GM19397 (cell line): ENCODE results near the gene ENO2.
"Not testable (repeated sequence)": the region's sequence is repeated elsewhere in the genome, so short reads cannot be mapped to it uniquely, and the experiment has no call there.

Source experiments
- ATAC-seq: cut with Tn5 transposase; IDR thresholded peaks from one replicate; pipeline ENCODE4 v1.9.1; 2021; ENCODE audit warnings: mild to moderate bottlenecking, moderate library complexity; ENCODE audit not compliant: unreplicated experiment

Gene ENO2

DNA sequence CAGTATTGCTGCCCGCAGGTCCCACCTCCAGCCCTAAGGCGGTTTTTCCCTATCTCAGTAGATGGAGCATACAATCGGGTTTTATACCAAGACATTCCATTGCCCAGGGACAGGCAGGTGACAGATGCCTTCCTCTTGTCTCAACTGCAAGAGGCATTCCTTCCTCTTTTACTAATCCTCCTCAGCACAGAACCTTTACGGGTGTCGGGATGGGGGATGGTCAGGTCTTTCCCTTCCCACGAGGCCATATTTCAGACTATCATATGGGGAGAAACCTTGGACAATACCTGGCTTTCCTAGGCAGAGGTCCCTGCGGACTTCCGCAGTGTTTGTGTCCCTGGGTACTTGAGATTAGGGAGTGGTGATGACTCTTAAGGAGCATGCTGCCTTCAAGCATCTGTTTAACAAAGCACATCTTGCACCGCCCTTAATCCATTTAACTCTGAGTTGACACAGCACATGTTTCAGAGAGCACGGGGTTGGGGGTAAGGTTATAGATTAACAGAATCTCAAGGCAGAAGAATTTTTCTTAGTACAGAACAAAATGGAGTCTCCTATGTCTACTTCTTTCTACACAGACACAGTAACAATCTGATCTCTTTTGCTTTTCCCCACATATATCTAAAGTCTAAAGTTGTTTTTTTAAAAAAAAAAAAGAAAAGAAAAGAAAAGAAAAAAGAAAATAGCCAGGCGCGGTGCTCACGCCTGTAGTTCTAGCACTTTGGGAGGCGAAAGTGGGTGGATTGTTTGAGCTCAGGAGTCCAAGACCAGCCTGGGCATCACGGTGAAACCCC lies 28.0 kb upstream of the ENO2 start:
- not testable (repeated sequence) for ATAC-seq

DNA sequence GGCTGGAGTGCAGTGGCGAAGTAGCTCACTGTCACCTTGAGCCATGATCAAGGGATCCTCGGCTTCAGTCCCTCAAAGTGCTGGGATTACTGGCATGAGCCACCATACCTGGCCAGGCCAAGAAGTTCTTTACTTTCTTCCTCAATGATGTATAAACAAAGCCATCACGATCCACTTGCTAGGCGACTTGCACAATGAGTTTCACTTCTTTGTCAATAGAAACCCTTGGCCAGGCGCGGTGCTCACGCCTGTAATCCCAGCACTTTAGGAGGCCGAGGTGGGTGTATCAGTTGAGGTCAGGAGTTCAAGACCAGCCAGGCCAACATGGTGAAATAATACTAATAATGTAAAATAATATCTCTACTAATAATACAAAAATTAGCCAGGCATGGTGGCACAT lies 26.9 kb upstream of the ENO2 start:
- ATAC-seq = no peak

DNA sequence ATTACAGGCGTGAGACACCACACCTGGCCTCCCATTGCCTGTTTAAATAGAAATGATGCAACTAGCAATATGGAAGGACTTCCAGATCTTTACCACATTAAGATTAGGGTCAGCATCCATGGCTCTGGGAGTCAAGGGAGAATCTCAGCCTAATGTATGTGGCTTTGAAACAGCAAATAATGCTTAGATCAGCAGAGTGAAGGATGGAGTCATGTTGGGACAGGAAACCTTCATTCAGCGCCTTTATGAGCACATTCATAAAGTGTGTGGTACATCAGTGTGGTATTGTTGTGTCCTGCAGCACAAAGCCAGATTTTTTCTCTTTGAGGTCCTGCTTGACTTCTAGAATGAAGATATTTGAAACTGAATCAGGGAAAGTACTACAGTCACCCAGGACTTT lies 26.0 kb upstream of the ENO2 start:
- ATAC-seq = no peak

DNA sequence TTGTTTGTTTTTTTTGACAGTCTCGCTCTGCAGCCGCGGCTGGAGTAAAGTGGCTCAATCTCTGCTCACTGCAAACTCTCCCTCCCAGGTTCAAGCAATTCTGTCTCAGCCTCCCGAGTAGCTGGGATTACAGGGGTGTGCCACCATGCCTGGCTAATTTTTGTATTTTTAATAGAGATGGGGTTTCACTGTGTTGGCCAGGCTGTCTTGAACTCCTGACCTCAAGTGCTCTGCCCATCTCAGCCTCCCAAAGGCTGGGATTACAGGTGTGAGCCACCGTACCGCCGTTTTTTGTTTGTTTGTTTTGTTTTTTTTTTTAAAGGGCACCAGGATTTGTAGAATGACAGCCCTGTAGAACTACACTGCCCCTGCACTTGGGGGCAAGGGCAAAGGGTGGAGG lies 25.6 kb upstream of the ENO2 start:
- not testable (repeated sequence) for ATAC-seq

DNA sequence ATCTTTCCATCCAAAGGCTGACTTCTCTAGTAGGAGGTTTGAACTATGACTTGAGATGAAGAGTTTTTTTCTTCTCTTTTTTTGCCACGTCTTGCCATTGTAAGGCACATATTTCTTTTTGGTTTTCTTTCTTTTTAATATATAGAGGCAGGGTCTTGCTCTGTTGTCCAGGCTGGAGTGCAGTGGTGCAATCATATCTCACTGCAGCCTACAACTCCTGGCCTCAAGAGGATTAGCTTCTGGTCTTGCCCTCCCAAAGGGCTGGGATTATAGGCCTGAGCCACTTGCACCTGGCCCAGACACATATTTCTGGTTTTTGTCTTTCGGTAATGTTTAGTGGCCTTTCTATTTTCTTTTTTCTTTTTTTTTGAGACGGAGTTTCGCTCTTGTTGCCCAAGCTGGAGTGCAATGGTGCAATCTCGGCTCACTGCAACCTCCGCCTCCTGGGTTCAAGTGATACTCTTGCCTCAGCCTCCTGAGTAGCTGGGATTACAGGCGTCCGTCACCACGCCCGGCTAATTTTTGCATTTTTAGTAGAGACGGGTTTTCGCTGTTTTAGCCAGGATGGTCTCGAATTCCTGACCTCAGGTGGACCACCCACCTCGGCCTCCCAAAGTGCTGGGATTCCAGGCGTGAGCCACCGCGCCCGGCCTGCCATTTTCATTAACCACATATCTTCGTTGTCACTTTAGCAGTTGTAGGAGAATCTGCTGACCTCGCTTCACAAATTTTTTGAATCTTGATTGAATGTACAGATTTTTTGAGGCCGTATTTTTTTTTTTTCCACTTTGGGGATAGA lies 24.4 kb upstream of the ENO2 start:
- not testable (repeated sequence) for ATAC-seq

DNA sequence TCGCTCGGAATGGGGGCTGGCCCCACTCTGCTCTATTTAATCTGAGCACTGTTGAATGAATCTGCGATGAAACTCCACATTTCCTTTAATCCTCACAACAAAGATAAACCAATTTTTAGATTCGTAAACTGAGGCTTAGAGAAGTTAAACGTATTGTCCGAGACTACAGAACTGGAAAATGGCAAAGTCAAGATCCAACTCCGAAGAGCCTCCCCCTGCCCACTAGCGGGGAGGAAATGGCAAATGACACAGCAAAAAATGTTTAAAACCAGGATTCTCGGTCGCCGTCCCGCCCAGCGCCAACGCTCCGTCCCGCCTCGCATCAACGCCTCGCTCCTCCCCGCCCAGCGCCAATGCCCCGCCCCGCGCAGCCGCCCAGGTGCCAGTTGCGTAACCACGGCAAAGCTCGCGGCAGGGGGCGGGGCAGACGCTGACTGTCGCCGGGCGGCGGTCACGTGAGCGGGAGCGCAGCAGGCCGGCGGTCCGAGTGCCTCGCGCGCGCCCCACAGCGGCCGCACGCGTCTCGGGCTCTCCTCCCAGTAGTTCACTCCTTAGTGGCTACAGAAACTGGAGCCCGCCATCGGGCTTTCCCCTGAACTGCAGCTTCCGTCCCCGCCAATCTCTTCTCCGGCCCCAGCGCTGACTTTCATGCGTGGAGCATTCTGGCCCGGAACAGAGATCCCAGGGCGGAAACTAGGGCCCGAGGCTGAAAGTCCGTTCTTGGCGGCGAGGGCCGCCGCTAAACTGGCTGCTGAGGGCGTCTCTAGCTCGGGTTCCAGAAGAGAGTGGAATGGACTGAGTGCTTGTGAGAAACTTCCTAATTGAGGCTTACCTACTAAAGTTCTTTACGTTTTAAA lies 23.4 kb upstream of the ENO2 start:
- peak; percentile 93 for ATAC-seq

DNA sequence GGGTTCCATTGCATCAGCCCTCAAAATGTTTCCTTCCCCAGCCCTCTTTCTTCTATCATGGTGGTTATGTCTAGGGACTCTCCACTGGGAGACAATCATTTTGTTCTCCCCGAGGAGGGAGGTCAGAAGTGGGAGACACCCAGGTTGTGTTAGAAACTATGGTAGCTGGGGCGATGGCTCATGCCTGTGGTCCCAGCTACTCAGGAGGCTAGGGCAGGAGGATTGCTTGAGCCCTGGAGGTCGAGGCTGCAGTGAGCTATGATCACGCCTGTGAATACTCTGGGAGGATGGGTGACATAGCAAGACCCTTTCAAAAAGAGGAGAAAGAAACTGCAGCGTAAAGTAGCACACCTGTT lies 22.8 kb upstream of the ENO2 start:
- no peak for ATAC-seq

DNA sequence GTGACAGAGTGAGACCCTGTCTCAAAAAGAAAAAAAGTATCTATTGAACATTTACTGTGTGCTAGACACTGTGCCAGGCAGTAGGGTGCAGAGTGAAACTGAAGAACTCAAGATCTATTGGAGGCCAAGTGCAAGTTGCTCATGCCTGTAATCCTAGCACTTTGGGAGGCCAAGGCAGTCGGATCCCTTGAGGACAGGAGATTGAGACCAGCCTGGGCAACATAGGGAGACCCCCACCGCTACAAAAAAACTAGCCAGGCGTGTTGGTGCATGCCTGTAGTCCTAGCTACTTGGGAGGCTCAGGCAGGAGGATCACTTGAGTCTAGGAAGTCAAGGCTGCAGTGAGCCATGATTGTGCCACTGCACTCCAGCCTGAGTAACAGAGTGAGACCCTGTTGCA lies 21.7 kb upstream of the ENO2 start:
- not testable (repeated sequence) for ATAC-seq

DNA sequence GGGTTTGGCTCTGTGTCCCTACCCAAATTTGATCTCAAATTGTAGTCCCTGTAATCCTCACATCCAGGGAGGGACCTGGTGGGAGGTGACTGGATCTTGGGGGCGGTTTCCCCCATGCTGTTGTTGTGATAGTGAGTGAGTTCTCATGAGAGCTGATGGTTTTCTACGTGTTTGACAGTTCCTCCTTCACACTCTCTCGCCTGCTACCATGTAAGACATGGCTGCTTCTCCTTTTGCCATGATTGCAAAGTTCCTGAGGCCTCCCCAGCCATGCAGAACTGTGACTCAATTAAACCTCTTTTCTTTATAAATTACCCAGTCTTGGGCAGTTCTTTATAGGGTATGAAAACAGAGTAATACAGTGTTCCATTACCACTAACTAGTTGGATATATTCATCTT lies 20.1 kb upstream of the ENO2 start:
- ATAC-seq = no peak

DNA sequence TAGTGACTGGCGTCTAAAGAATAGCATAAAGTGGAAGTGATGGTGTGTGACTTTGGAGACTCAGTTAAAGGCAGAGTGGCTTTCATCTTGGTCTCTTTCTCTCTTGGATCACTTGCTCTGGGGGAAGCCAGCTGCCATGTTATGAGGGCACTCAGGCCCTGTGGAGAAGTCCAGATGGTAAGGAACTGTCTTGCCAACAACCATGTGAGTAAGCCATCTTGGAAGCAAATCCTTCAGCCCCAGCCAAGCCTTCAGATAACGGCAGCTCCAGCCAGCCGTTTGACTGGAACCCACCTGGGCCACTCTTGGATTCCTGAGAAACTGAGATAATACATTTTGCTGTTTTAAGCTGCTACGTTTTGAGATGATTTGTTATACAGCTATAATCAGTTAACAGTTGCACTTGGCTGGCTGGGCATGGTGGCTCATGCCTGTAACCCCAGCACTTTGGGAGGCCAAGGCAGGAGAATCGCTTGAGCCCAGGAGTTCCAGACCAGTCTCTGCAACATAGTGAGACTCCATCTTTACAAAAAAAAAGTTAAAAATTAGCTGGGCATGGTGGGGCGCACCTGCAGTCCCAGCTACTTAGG lies 17.4 kb upstream of the ENO2 start:
- no peak for ATAC-seq

DNA sequence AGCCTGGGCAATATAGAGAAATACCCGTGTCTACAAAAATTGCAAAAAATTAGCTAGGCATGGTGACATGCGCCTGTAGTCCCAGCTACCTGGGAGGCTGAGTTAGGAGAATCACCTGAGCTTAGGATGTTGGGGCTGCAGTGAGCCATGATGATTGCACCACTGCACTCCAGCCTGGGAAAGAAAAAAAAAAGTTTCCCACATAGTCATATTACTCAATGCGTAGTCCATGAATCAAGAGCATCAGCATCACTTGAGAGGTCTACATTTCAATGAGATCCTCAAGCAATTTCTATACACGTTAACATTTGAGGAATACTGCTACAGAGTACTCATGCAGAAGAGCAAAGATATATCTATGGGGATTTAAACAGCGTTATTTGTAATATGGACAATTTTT lies 15.0 kb upstream of the ENO2 start:
- no peak for ATAC-seq

DNA sequence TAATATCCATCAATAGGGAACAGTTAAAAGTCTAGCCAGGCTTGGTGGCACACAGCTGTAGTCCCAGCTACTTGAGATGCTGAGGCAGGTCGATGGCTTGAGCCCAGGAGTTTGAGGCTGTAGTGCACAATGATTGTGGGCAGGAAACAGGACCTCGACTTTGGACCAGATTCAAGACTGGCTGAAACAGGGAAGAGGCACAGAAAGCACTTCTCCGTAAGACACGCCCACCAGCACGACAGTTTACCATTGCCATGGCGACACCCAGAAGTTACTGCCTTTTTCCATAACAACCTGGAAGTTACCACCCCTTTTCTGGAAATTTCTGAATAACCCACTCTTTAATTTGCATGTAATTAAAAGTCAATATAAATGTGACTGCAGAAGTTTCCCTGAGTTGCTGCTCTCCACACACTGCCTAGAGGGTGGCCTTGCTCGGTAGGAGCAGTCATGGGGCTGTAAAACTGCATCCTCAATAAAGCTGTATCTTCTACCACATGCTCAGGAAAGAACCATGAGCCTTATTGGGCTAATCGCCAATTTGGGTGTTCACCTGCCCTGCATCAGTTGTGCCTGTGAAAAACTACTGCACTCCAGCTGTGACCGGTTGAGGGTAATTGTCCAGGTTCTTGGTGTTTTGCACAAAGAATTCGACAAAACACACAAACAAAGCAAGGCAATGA lies 14.4 kb upstream of the ENO2 start:
- no peak for ATAC-seq

DNA sequence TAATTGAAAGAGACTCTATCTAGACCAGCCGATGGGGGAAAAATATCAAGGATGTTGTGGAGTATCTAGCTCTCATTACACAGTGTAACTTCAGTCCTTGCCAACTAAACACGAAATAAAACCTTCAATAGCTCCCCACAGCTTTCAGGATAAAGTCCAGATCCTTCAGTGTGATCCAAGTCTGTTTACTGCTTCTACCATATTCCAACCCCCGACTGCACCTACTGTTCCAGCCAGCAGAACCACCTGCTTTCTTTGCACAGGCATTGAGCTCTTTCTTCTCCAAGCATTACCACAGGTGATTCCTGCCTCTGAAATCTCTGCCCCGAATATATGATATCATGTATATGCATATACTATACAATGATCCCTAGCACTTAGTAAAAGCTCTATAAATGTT lies 11.9 kb upstream of the ENO2 start:
- ATAC-seq = no peak

DNA sequence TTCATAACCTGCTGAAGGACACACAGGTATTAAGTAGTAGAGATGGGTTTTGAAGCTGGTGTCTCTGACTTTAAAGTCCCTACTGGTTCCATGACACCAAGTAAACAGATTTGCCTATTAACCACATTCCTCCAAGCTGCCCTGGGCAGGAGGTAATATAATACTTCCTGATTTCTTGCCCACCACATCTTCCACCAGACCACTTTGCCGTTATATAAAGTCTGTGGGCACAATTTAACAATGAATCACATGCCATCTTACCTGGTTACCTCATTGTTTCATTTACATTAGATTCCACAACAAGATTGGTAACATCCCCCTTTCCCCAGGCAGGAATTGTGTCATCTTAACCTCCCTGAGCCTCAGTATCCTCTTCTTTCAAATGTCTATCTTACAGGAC lies 10.7 kb upstream of the ENO2 start:
- no peak for ATAC-seq

DNA sequence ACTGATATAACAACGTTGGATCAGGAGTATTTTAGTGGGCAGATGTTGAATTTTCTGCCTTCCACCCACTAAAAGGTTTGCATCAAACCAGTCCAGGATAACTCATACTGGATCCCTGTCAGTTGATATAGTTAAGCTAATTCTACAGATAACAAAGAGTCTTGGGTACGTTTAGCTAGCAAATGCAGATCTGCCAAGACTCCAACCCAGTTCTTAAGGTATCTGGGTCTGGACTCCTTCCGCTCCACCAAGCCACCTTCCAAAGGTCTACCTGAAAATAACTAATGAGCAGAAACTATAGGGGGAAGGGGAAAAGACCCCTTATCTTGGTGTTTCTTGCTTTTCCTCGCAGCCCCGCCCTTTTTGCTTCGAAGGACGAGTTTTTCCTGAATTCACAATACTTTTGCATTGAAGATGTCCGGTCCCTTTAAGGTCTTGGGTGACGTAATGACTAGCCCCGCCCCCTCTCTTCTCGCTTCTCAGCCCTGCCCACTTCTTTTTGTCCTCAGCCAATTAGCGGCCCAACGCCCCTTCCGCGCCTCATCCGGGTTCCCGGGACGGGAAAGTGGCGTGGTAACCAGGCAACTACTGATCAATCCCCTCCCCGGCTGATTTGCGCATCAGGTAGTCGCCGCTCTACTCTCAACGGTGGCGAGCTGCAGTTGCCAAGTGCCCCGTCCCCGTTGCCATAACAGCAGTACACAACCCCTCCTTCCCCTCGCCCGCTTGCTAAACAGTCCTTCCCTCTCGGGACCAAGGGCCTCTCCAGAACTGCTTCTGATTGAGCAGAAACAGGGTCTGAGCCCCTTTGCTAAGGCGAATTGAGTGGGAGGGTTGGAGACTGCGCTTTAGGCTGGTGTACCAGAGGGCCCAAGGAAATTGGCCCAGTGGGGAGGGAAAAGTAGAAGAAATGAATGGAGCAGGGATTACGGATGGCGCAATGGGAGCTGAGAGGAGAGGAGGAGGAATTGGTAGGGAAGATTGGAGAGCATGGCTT lies 9.8 kb upstream of the ENO2 start, which contains the start of gene LRRC23:
TSS of gene LRRC23 (plus strand) at position 543 of the 997 bp plus-strand sequence. CDS start 812 bp downstream, outside the sequence.
- peak; percentile 91 for ATAC-seq

DNA sequence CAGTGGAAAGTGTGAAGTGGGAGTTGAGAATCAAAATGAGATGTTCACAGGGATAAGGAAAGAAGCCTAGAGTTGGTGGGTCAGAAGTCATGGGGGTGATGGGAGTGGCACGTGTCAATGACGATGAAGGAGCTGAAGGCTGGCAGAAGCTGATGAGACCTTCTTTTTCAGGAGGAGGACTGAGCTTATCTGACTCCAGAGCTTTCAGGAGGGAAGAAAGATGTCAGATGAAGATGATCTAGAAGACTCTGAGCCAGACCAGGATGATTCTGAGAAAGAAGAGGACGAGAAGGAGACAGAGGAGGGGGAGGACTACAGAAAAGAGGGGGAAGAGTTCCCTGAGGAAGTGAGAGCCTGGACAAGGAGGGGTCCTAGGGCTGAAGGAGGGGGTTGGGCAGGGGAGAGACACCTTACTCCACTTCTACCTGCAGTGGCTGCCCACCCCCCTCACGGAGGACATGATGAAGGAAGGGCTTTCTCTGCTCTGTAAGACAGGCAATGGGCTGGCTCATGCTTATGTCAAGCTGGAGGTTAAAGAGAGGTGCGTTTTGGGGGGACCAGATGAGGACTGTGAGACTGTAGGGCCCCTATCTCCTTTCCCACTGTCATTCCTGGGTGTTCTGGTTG lies 8.9 kb upstream of the ENO2 start:
- no peak for ATAC-seq

DNA sequence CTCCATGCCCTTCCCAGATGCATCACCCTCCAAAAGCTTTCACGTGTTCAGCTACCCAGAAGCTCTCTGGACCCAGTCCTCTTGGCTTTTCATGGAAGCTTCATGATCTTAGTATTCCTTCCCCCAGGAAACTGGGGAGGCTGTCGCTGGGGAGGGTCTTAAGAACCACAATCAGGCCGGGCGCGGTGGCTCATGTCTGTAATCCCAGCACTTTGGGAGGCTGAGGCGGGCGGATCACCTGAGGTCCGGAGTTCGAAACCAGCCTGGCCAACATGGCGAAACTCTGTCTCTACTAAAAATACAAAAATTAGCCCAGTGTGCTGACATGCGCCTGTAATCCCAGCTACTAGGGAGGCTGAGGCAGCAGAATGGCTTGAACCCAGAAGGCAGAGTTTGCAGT lies 6.2 kb upstream of the ENO2 start:
- not testable (repeated sequence) for ATAC-seq

DNA sequence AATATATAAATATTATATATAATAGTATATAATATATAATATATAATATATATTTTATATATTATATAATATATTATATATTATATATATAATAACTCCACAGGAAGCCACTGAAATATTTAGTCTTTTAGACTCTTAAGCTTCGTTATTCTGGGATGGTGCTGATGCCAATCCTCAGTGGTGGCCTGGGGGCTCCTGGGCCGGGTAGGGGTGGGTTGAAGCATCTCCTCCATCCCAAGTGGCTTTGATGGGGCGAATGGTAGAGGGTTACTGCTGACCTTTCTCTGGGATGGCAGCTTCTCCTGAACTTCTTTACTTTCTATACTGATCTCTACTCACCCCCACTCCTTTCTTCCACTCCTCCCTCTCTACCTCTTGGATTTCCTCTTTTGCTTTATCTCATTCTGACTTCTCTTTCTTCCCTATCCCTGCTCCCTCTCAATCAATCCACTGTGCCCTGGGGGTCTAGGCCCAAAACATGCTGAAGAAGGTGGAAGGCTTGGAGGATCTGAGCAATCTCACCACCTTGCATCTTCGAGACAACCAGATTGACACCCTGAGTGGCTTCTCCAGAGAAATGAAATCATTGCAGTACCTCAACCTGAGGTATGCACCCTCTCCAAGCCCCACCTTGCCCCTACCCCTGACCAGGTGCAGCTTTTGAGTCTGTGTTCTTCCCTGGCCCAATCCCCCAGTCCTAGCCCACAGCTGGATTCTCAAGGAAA lies 4.8 kb upstream of the ENO2 start:
- no peak for ATAC-seq
